LNCAP (cell line): Measurements from ENCODE around the gene FGF19.

ENCODE experiments used
- TF ChIP-seq, protein P1 (sequence below): fragments of 450-650 bp; IDR thresholded peaks from 2 replicates; pipeline ENCODE4 v1.5.1; 2017; ENCODE audit warnings: mild to moderate bottlenecking

FGF19 gene

DNA sequence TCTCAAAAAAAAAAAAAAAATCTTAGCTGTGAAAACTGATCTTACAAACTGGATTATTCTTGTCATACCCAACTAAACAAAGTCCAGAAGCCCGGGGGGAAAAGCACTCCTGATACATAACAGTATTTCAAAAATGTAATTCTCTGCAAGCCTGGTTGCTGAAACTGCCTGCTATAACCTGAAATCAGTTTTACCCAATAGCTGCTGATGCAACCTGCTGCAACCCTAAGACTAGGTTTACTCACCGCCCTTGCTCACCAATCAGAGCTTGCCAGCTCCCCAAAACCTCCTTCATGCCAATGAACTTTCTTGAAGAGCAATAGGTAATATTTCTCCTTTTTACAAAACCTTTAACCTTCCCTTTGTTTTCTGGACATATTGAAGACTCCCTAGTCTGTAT is 12.4 kb downstream of the FGF19 start:
- TF ChIP-seq, protein P1, sequence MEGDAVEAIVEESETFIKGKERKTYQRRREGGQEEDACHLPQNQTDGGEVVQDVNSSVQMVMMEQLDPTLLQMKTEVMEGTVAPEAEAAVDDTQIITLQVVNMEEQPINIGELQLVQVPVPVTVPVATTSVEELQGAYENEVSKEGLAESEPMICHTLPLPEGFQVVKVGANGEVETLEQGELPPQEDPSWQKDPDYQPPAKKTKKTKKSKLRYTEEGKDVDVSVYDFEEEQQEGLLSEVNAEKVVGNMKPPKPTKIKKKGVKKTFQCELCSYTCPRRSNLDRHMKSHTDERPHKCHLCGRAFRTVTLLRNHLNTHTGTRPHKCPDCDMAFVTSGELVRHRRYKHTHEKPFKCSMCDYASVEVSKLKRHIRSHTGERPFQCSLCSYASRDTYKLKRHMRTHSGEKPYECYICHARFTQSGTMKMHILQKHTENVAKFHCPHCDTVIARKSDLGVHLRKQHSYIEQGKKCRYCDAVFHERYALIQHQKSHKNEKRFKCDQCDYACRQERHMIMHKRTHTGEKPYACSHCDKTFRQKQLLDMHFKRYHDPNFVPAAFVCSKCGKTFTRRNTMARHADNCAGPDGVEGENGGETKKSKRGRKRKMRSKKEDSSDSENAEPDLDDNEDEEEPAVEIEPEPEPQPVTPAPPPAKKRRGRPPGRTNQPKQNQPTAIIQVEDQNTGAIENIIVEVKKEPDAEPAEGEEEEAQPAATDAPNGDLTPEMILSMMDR, result no peak

DNA sequence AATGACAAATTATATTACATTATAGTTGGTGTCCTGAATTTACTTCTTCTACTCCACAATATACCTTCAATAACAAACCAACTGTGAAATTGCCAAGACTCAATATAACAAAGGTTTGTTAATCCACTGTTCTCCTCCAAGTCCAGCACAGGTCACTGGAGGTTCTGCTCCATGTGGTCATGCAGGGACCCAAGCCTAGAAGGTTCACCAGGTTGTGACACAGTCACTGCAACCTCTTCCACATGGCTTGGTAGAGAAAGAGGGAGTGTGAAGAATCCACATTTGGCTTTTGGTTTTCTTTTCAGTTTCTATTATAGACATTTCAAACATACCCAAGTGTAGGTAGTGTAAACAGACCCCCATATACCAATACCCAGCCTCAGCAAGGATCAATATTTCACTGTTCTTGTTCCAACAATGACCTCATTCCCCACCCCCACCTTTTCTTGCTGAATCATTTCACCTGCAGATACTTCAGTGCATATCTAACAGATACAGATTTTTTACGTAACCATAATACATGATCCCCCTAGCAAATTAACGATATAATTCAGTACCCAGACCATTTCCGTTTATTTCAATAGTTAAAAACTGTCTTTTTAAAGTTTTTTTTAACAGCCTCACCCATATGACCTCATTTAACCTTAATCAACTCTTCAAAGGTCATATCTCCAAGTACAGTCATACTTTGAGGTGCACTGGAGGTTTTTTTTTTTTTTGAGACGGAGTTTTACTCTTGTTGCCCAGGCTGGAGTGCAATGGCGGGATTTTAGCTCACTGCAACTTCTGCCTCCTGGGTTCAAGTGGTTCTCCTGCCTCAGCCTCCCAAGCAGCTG is 14.1 kb downstream of the FGF19 start:
- TF ChIP-seq, protein P1, result no peak

DNA sequence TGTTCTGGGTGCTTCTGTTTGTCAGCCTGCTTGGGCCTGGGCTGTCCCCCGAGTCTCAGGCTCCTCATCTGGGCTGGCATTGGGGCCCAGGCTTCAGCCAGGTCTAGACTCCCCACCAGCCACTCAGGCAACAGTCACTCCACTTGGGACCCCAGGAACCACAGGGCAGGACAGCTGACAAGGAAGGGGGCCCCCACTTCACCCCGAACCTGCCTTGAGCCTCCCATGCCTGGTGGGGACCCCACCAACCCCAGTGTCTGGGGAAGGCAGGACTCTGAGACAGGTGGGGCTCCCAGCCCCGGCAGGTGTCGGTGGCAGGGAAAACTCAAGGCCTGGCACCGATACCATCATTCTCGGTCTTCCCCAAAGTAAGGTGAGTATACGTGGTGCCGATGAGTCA is 17.0 kb downstream of the FGF19 start:
- TF ChIP-seq, protein P1, result no peak

DNA sequence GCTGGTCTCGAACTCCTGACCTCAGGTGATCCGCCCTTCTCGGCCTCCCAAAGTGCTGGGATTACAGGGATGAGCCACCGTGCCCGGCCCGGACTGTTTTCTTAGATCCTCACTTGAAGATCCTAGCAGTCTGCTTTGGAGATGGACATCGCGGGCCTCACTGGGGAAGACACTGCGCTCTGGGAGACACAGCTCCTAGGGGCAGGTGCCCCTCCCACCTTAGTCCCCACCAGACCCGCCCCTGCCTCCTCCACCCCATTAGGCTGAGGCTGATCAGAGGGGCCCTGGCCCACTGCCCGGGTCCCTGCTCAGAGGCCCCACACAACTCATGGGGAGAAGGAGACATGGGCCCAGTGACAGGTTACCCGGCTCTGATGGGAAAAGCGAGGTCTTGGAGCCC is 17.4 kb downstream of the FGF19 start:
- TF ChIP-seq, protein P1, result no peak

DNA sequence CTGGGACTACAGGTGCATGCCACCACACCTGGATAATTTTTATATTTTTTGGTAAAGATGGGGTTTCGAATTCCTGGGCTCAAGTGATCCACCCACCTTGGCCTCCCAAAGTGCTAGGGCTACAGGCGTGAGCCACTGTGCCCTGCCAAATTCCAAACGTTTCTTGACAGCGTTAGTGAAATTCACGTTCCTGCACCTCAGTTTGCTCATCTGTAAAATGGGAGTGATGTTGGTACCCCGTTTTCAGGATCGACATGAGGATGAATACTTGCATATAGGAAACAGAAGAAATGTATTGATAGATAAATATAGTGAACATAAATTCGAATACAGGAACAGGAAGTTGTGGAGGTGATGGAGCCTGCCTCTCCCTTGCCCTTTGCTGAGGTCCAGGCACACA is 18.5 kb downstream of the FGF19 start:
- TF ChIP-seq, protein P1, result no peak

DNA sequence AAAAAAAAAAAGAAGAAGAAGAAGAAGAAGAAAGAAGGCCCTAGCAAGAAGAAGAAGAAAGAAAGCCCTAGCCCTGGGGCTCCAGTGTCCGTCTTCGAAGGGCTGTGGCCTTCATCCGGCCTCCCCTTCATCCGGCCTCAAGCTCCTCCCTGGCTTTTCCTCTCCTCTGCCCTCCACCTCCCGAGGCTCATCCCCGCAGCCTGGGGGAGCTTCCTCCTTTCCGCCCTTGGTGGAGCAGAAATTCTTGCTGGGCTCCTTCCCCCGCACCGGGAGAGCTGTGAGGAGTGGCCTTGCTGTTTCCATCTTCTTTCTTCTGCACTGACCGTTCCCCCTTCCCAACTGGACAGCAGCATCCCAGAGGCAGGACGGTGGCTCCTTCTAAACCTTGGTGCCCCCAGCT is 19.2 kb downstream of the FGF19 start:
- TF ChIP-seq, protein P1, result no peak

DNA sequence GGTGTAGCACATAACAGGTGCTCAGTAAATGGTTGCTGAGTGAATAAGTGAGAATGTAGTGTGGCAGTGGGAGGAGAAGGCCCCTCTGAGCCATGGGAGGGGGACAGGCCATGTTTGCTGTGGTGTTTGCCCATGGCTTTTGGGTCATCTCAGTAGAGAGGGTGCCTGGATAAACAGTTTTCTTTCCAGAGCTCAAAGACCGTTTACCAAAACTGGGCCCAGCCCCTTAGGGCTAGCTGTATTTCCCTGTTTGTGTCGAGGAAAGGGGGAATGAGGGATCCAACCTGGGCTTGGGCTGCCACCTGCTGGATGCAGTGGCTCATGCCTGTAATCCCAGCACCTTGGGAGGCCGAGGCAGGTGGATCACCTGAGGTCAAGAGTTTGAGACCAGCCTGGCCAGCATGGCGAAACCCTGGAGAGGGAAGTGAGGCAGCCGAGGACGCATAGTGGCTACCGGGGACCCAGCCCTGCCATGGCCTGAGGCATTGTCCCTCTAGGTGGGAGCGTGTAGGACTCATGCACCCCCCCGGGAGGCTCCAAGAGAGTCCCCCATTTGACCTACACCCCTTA is 20.0 kb downstream of the FGF19 start:
- TF ChIP-seq, protein P1, result peak; percentile 66
